Activated CD8-positive, alpha-beta memory T cell treated with anti-CD3 and anti-CD28 coated beads for 4 hours (primary cell): ENCODE results near the gene HOXD8.

ENCODE experiments used
- DNase-seq, 2 donors: peaks; one replicate each; pipeline ENCODE4 v3.0.0-alpha.2; 2020; ENCODE audit warnings: low read depth in 2 of 2

Gene HOXD8

GRCh38 chr2:176128982-176129796 is at the start of gene HOXD8:
Gene HOXD8, plus strand, starts transcription at chr2:176129705. Its CDS starts 662 bp downstream, at chr2:176130367.
- no peak for DNase-seq

DNA sequence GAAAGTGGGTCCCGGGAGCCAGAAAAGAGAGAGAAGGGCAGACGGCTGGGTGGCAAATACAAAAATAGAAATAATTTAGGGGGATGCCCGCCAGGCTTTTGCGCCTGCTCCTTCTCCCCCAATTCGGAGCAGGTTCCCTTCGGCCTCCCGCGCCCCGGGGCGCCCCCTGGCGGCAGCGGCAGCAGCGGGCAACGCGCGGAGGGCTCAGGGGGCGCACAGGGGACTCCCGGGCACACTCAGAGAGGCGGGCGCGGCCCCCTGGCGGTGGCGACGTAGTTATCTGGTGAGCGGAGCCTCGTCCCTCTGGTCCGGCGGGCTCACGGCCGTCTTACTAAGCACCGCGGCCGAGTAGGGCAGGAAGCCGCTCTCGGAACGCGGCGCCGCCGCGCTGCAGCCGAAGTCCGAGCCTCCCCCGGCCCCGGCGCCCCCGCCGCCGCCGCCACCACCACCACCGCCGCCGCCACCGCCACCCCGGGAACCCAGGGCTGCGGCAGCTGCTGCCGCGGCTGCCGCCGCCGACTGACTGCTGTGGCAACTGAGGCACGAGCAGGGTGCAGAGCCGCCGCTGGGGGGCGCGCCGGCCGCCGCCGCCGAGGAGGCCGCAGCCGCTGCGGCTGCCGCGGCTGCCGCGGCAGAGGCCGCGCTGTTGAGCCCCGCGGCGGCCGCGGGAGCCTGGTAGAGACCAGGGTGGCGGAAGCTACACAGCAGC is 49.5 kb upstream of the HOXD8 start:
- DNase-seq, result no peak

DNA sequence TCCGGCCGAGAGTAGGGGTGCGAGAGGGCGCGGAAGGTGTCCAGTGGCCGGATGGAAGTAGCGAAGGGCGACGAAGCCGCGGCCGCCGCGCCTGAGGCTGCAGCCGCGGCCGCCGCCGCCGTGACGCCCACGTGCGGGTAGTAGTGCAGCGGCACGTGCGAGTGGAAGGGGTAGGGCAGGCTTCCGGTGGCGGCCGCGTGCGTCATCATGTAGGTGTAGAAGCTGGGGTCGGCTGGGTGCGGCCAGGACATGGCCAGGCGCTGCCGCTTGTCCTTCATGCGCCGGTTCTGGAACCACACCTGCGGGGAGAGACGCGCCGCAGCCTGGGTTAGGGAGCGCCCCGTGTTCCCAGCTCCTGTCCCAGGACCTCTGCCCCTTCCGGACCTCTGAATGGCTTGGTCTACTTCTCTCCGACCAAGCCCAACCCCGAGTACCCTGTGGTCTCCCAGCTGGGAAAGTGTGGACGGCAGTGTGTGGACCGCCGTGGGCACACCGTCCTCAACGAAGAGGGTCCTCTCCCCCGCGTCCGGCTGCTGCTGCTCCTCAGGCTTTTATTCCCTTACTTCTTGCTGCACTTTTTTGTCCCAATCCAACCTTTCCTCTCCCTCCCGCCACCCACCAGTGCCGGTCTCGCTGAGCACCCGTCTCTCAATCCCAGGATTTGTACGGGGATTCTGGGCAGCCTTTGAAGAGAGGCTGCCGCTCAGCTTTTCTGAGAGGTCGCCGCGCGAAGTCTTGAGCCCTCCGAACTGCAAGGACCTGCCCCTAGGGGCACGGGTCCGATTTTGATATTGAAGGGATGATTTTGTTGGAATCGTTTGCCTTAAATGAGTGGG is 48.7 kb upstream of the HOXD8 start:
- DNase-seq, result no peak

- DNase-seq, result no peak
Measured at GRCh38 chr2:176081376-176081836, 48.1 kb upstream of the HOXD8 start.

DNA sequence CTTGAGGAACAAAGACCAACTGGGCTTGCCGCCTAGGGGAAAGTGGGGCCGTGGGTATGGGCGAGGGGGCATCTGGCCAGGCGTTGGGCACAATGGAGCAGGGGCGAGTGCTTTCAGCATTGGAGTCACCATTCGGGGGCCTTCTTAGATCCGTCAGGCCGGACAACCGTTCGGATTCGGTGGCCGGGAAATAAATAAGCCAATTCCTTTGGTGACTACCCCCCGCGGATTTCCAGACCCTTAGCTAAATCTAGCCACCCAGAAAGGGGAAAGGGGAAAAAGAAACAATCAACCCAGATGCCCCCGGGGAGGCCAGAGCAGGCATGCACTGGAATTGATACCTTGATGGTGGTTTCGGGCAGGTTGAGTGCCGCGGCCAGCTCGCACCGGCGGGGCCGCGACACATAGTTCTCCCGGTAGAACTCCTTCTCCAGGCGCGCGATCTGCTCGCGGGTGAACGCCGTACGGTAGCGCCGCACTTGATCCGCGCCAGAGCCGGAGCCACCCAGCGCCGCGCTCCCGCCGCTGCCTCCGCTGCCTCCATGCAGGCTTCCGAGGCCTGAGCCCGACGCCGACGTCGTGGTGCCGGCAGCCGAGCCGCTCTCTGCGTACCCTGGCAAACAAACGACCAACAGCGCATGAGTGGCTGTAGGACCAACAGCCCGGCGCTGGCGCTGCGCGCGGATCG is 47.5 kb upstream of the HOXD8 start:
- DNase-seq, result no peak

GRCh38 chr2:176082525-176082823 is 47.0 kb upstream of the HOXD8 start:
- DNase-seq, result no peak

- DNase-seq, result no peak
Measured at GRCh38 chr2:176082824-176083751, 46.4 kb upstream of the HOXD8 start.

DNA sequence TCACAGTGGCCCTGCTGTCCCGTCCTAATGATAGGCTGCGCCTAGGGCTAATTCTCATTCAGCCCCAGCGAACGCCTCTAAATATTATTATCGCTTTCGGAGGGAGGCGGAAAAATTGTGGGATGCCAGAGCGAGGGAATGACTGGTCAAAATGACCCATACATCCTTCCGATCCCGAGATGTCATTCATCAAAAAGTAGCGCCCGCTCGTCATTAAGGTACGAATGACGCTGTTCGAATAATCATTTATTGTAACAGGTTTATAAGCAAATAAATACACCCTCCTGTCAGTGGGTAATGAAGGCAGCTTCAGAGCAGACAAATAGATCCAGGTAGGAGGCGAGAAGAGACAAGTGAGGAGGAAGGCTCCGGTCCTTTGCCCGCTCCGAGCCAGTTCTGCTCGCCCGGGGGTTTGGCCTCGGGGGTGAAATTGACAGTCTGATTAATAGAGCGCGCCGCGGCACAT is 45.7 kb upstream of the HOXD8 start, which contains the start of gene EVX2:
Gene EVX2, minus strand, starts transcription at position 167 of the 466 bp plus-strand sequence. CDS start 186 bp downstream, outside the sequence.
- DNase-seq, result no peak

DNA sequence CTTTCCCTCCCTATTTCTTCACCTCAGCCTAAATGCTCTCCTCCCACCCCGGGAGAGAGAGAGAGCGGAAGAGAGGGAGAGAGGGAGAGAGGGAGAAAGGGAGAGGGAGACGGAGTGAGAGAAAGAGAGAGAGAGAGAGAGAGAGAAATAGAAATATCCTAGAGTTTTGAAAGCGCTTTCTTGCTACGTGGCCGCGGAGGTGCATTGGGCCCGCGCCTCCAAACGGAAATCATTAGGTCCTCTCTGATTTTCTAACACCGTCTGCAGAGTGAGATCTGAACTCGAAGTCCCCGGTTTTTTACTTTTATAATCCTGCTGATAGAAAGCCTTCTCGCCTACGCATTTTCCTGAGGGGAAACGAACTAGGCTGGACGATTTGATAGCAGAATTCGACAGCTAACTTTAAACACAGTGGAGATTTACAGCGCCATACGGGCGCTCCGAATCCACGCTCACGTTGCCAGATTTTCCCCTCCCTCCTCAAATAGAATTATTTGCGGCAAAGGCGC is 44.8 kb upstream of the HOXD8 start:
- DNase-seq, result no peak

GRCh38 chr2:176085120-176085788 is 44.3 kb upstream of the HOXD8 start:
- no peak for DNase-seq

GRCh38 chr2:176085861-176086771 is 43.4 kb upstream of the HOXD8 start:
- no peak for DNase-seq

DNA sequence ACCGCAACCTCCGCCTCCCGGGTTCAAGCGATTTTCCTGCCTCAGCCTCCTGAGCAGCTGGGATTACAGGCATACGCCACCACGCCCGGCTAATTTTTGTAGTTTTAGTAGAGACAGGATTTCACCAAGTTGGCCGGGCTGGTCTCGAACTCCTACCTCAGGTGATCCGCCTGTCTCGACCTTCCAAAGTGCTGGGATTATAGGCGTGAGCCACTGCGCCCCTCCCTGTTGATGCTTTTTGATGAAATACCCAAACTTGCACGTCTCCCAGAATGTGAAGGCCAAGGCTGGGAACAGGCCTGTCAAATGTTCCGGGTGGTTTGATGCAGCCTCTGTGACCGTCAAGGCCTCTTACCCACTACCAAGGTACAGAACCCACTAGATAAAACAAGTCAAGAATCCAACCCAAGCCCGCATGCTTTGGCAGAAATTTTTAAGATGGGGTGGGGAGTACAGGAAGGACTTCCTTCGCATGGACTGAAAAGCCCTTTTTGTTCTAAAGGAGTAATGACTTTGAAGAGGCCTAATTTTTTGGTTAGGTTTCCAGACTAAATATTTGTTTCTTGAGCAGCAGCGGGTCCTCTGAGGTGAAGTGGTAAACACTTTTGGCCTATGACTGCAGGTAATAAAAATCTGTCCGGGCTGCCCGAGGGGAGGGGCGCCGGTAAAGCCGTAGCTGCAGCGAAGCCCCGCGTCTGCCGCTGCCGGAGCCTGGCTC is 42.0 kb upstream of the HOXD8 start:
- no peak for DNase-seq

GRCh38 chr2:176088048-176088936 is 41.2 kb upstream of the HOXD8 start:
- DNase-seq, result no peak

- no peak for DNase-seq
Measured at GRCh38 chr2:176088937-176089842, 40.3 kb upstream of the HOXD8 start.

DNA sequence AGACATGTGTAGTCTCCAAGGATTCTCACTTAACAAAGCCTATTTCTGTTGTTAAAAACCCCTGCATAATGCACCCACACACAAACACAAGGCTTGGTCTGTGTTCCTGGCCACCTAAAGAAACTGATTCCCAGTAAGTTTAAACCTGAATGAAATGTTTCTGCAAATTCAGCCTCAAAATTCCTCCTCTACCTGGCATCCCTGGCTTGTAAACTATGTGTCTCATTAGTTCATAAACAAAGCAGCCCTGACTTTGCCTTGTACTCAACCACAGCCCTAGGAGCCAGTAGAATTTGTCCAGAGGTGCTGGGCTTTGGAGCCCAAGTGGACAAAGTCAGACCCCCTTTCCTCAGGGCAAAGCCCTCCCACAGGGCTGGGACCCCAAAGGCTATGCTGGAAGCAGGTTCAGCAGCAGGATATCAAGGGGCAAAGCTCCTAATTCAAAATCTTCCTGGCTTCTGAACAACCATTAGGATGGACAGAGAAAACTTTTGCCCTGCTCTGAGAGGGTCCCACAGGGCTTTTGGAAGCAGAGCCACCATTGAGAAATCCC is 39.6 kb upstream of the HOXD8 start:
- DNase-seq, result no peak
